ENCODE results near the gene HAAO. TPM values are rescaled to one million over a fixed set of nuclear protein-coding genes. Genes with fewer than 3 reads are reported as not detected.
"Not testable (repeated sequence)": the region's sequence is repeated elsewhere in the genome, so short reads cannot be mapped to it uniquely, and the experiment has no call there.

HAAO gene
- total RNA-seq, 3 donors from 2014 or later = 4.4 to 6.2 (median 5.9) TPM

- H3K27me3 ChIP-seq = no peaks in the 10 kb centered on the region
- H3K27ac ChIP-seq = peak overlapping the region; percentile 68 to 77
- H3K36me3 ChIP-seq = no peaks in the 10 kb centered on the region
- no peak overlapping the region for H3K4me3 ChIP-seq
- intact Hi-C loops (cut with DNase I; ENCODE audit: low total_unique reads) = loop anchor here (10.0 kb wide), 2 partner anchors 389 to 649 kb away; partner anchors contain the start of gene ZFP36L2
- peak in 1 of 2 donors; percentile 76 for DNase-seq (ENCODE audit: low spot score in 2 of 2)
- no peaks in the 10 kb centered on the region for H3K9me3 ChIP-seq
- peak; percentile 28 for TF ChIP-seq POLR2A (IDR thresholded peaks at IDR 0.05)
- peak; percentile 38 to 50 (median 46) for TF ChIP-seq POLR2AphosphoS5 (IDR thresholded peaks at IDR 0.05)
- TF ChIP-seq CTCF (IDR thresholded peaks at IDR 0.05) = no peak
- H3K4me1 ChIP-seq = no peaks in the 10 kb centered on the region
Observed at GRCh38 chr2:42835577-42836371, 43.4 kb upstream of the HAAO start.

- no peaks in the 10 kb centered on the region for H3K9me3 ChIP-seq
- TF ChIP-seq POLR2AphosphoS5 (IDR thresholded peaks at IDR 0.05) = no peak
- TF ChIP-seq CTCF (IDR thresholded peaks at IDR 0.05) = no peak
- no peak for TF ChIP-seq POLR2A (IDR thresholded peaks at IDR 0.05)
- H3K36me3 ChIP-seq = no peaks in the 10 kb centered on the region
- no peaks in the 10 kb centered on the region for H3K27me3 ChIP-seq
- no peak overlapping the region for H3K4me3 ChIP-seq
- H3K4me1 ChIP-seq = peaks cover 0 to under 1% of the 10 kb centered on the region in 2 donors
- DNase-seq (ENCODE audit: low spot score in 2 of 2) = peak in 1 of 2 donors; percentile 7
- intact Hi-C loops (cut with DNase I; ENCODE audit: low total_unique reads) = loop anchor here (10.0 kb wide), 2 partner anchors 391 to 651 kb away; partner anchors contain the start of gene ZFP36L2
- no peak overlapping the region for H3K27ac ChIP-seq
Observed at GRCh38 chr2:42834161-42834560, 41.8 kb upstream of the HAAO start.

GRCh38 chr2:42832289-42832634, 39.9 kb upstream of the HAAO start:
- Histone ChIP-seq H3K4me3 (no peak overlapping the region), H3K4me1 (peaks cover 4 to 19% of the 10 kb centered on the region in 2 donors), H3K27me3 (no peaks in the 10 kb centered on the region), H3K27ac (no peak overlapping the region), H3K36me3 (no peaks in the 10 kb centered on the region), H3K9me3 (no peaks in the 10 kb centered on the region)
- no peak for DNase-seq (ENCODE audit: low spot score in 2 of 2)
- TF ChIP-seq POLR2A (IDR thresholded peaks at IDR 0.05) (no peak), POLR2AphosphoS5 (IDR thresholded peaks at IDR 0.05) (no peak), CTCF (IDR thresholded peaks at IDR 0.05) (no peak)
- intact Hi-C loops (cut with DNase I; ENCODE audit: low total_unique reads) = loop anchor here (10.0 kb wide), 2 partner anchors 393 to 653 kb away; partner anchors contain the start of gene ZFP36L2

- peak in 1 of 2 donors; percentile 12 for DNase-seq (ENCODE audit: low spot score in 2 of 2)
Observed at GRCh38 chr2:42831575-42832288, 39.3 kb upstream of the HAAO start.

GRCh38 chr2:42830922-42831574, 38.7 kb upstream of the HAAO start:
- H3K36me3 ChIP-seq = no peaks in the 10 kb centered on the region
- no peaks in the 10 kb centered on the region for H3K27me3 ChIP-seq
- H3K9me3 ChIP-seq = no peaks in the 10 kb centered on the region
- H3K4me1 ChIP-seq = peaks cover 4 to 20% of the 10 kb centered on the region in 2 donors
- H3K4me3 ChIP-seq = no peak overlapping the region
- intact Hi-C loops (cut with DNase I; ENCODE audit: low total_unique reads) = loop anchor here (10.0 kb wide), 2 partner anchors 394 to 654 kb away; partner anchors contain the start of gene ZFP36L2
- peak in 1 of 2 donors; percentile 15 for DNase-seq (ENCODE audit: low spot score in 2 of 2)
- no peak for TF ChIP-seq POLR2A (IDR thresholded peaks at IDR 0.05)
- no peak for TF ChIP-seq CTCF (IDR thresholded peaks at IDR 0.05)
- no peak for TF ChIP-seq POLR2AphosphoS5 (IDR thresholded peaks at IDR 0.05)
- H3K27ac ChIP-seq = no peak overlapping the region

More at GRCh38 chr2:42831575-42832288, 39.3 kb upstream of the HAAO start:
- H3K36me3 ChIP-seq, H3K27me3 ChIP-seq, H3K27ac ChIP-seq, H3K9me3 ChIP-seq, H3K4me3 ChIP-seq: not testable (repeated sequence)
- H3K4me1 ChIP-seq = peaks cover 4 to 20% of the 10 kb centered on the region in 2 donors
- intact Hi-C loops (cut with DNase I; ENCODE audit: low total_unique reads) = loop anchor here (10.0 kb wide), 2 partner anchors 393 to 653 kb away; partner anchors contain the start of gene ZFP36L2
